GM23248 (cell line): ENCODE measurements around the gene CAPN13.

Experiments
- EZH2 ChIP-seq: fragments of 200-600 bp; sonication (generic); IDR thresholded peaks from 2 replicates; pipeline ENCODE4 v1.6.1; 2018; ENCODE audit warnings: antibody characterized with exemption, mild to moderate bottlenecking; ENCODE audit not compliant: insufficient read depth, poor library complexity, severe bottlenecking
- EZH2phosphoT487 ChIP-seq: fragments of 200-600 bp; sonication (generic); IDR thresholded peaks from 2 replicates; pipeline ENCODE4 v1.6.1; 2018; ENCODE audit warnings: antibody characterized with exemption, moderate library complexity, mild to moderate bottlenecking, low read depth; ENCODE audit not compliant: insufficient read depth

- TF ChIP-seq EZH2 (no peak), EZH2phosphoT487 (no peak)
Measured at GRCh38 chr2:30684516-30684915, 122.7 kb downstream of the CAPN13 start.
